Natural killer cell (primary cell): ENCODE results near the gene SLC12A8. TPM values are rescaled to one million over a fixed set of nuclear protein-coding genes. Genes with fewer than 3 reads are reported as not detected.

Source experiments
- ATAC-seq, 3 donors: fragments of 150-1000 bp in 2 of 3; fragments of 200-7000 bp in 1 of 3; cut with Tn5 transposase; 1 replicate in 1 of 3; 2 replicates in 2 of 3; pipeline ENCODE4 v1.10.0; 2021; ENCODE audit warnings: mild to moderate bottlenecking in 2 of 3, moderate library complexity in 2 of 3
- DNase-seq, 2 donors: peaks; one replicate each; pipeline versions ENCODE4 v3.0.0 to v3.0.0-alpha.2; 2013 to 2021; ENCODE audit warnings: mixed read lengths in 1 of 2
- H3K27ac ChIP-seq: one replicate; pipeline ENCODE4 v1.5.1; 2013; ENCODE audit warnings: mild to moderate bottlenecking, low read length
- H3K27me3 ChIP-seq: one replicate; pipeline ENCODE4 v1.6.1; 2013; ENCODE audit warnings: low read length; ENCODE audit not compliant: control insufficient read depth, insufficient read depth
- H3K36me3 ChIP-seq: one replicate; pipeline ENCODE4 v1.6.1; 2013; ENCODE audit warnings: low read length; ENCODE audit not compliant: control insufficient read depth, insufficient read depth
- H3K4me1 ChIP-seq: one replicate; pipeline ENCODE4 v1.6.1; 2013; ENCODE audit warnings: low read length; ENCODE audit not compliant: control insufficient read depth, insufficient read depth
- H3K4me3 ChIP-seq: one replicate; pipeline ENCODE4 v1.5.1; 2013; ENCODE audit warnings: low read length
- H3K9me3 ChIP-seq: one replicate; pipeline ENCODE4 v1.6.1; 2013; ENCODE audit warnings: low read length; ENCODE audit not compliant: control insufficient read depth, insufficient read depth
- H3K27ac Mint-ChIP-seq, 2 donors: one replicate each; pipeline ENCODE4 v1.8.0; 2022; ENCODE audit warnings: mild to moderate bottlenecking in 2 of 2, mixed read lengths in 2 of 2, moderate library complexity in 1 of 2
- H3K27me3 Mint-ChIP-seq, 2 donors: one replicate each; pipeline ENCODE4 v1.8.0; 2022; ENCODE audit warnings: low read depth in 2 of 2, mixed read lengths in 2 of 2
- H3K36me3 Mint-ChIP-seq: one replicate; pipeline ENCODE4 v1.8.0; 2022; ENCODE audit warnings: mixed read lengths
- H3K4me1 Mint-ChIP-seq, 2 donors: one replicate each; pipeline ENCODE4 v1.8.0; 2022; ENCODE audit warnings: mixed read lengths in 2 of 2
- H3K4me3 Mint-ChIP-seq: one replicate; pipeline ENCODE4 v1.8.0; 2022; ENCODE audit warnings: mild to moderate bottlenecking, moderate library complexity, mixed read lengths
- H3K9me3 Mint-ChIP-seq, 2 donors: one replicate each; pipeline ENCODE4 v1.8.0; 2022; ENCODE audit warnings: mixed read lengths in 2 of 2
- WGBS: methylation state at CpG from one replicate; pipeline ENCODE4 v1.1.7; 2013; ENCODE audit warnings: missing lambda C conversion rate; ENCODE audit not compliant: insufficient coverage; 5-methylcytosine and 5-hydroxymethylcytosine counted together
- intact Hi-C: fragments of 100-400 bp; cut with micrococcal nuclease; formaldehyde crosslinking; loops from one replicate; pipeline ENCODE4 v1.14.2; 2022
- total RNA-seq, 4 donors: library from RNA; stranded (reverse); fragments of 120-200 nt in 1 of 4; gene quantifications; one replicate each; pipeline versions ENCODE4 v1.2.3 to v1.2.4, GENCODE V29; 2013 to 2022
- TF ChIP-seq, protein P1 (sequence below): fragments of 200-600 bp; IDR thresholded peaks from one replicate; pipeline ENCODE4 v1.8.0; 2022; ENCODE audit warnings: antibody characterized with exemption

Gene SLC12A8
- total RNA-seq, 3 donors from 2014 or later (not counting 1 experiment from before 2014, with no cell fraction given) = 0.25 to 1.4 (median 0.61) TPM

DNA sequence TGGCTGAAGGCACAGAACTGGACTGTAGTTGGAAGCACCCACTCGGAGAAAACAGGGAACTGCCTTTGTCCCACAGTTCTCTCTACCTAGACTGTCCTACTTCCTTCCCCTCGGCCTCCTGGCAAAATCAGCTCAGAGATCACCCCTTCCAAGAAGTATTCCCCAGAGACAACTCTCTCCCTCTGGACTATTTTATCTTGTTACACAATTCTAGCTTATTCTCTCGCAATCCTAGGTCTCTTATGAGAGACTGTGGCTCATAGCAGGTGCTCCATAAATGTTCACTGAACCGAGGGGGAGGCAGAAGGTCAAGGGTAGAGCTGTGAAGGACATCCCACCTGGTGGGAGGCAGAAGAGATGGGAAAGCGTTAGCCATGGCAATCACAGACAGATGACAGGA lies 167.4 kb downstream of the SLC12A8 start:
- 91% methylated on average over 5 of the region's 5 CpGs for WGBS

DNA sequence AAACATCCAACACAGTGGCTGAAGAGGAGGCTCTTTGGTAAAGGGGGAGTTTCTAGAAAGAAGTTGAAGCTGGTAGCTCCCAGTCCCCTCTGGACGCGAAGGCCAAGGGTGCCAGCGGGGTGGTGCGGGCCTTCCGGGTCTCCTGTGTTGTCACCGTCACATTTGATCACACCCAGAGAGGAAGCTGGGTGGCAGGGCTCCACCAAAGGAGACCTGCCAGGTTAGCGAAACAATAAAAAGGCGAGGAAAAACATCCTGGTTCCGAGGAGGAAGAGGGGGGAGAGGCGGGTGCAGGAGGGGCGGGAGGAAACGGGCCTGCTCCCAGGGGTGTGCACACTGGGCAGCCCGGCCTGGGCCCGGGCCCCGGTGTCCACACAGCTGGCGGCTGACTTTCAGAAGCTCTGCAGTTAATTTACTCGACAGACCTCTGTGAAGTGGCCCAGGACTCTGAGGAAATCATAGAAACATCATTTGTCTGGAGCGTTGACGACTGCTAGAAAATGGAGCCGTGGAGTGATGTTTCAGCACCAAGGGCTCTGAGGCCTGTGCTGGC lies 168.9 kb downstream of the SLC12A8 start:
- ATAC-seq (no peak), DNase-seq (no peak)
- peaks cover 9% of the 10 kb centered on the region for H3K36me3 ChIP-seq
- 94% methylated on average over 20 of the region's 20 CpGs for WGBS
- Mint-ChIP-seq H3K4me3 (no peak overlapping the region), H3K36me3 (no peaks in the 10 kb centered on the region), H3K9me3 (no peaks in the 10 kb centered on the region), H3K27ac (no peak overlapping the region), H3K4me1 (peaks cover 31 to 51% of the 10 kb centered on the region in 2 donors), H3K27me3 (no peaks in the 10 kb centered on the region)
- no peaks in the 10 kb centered on the region for H3K9me3 ChIP-seq
- intact Hi-C loops = no loop called here
- H3K4me3 ChIP-seq = no peak overlapping the region
- peaks cover 49% of the 10 kb centered on the region for H3K4me1 ChIP-seq
- H3K27ac ChIP-seq = no peak overlapping the region
- H3K27me3 ChIP-seq = no peaks in the 10 kb centered on the region
- TF ChIP-seq, protein P1, sequence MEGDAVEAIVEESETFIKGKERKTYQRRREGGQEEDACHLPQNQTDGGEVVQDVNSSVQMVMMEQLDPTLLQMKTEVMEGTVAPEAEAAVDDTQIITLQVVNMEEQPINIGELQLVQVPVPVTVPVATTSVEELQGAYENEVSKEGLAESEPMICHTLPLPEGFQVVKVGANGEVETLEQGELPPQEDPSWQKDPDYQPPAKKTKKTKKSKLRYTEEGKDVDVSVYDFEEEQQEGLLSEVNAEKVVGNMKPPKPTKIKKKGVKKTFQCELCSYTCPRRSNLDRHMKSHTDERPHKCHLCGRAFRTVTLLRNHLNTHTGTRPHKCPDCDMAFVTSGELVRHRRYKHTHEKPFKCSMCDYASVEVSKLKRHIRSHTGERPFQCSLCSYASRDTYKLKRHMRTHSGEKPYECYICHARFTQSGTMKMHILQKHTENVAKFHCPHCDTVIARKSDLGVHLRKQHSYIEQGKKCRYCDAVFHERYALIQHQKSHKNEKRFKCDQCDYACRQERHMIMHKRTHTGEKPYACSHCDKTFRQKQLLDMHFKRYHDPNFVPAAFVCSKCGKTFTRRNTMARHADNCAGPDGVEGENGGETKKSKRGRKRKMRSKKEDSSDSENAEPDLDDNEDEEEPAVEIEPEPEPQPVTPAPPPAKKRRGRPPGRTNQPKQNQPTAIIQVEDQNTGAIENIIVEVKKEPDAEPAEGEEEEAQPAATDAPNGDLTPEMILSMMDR = no peak

More for the DNA sequence above, 167.4 kb downstream of the SLC12A8 start:
- DNase-seq = no peak
- peaks cover 59% of the 10 kb centered on the region for H3K4me1 ChIP-seq
- no peak overlapping the region for H3K4me3 Mint-ChIP-seq
- H3K27me3 Mint-ChIP-seq = no peaks in the 10 kb centered on the region
- intact Hi-C loops = no loop called here
- no peaks in the 10 kb centered on the region for H3K9me3 ChIP-seq
- no peaks in the 10 kb centered on the region for H3K36me3 Mint-ChIP-seq
- H3K27ac ChIP-seq = no peak overlapping the region
- no peaks in the 10 kb centered on the region for H3K9me3 Mint-ChIP-seq
- no peak overlapping the region for H3K4me3 ChIP-seq
- no peak for ATAC-seq
- H3K27ac Mint-ChIP-seq = no peak overlapping the region
- H3K36me3 ChIP-seq = peaks cover 9% of the 10 kb centered on the region
- H3K4me1 Mint-ChIP-seq = peaks cover 18 to 51% of the 10 kb centered on the region in 2 donors
- H3K27me3 ChIP-seq = no peaks in the 10 kb centered on the region
- TF ChIP-seq, protein P1 = no peak

DNA sequence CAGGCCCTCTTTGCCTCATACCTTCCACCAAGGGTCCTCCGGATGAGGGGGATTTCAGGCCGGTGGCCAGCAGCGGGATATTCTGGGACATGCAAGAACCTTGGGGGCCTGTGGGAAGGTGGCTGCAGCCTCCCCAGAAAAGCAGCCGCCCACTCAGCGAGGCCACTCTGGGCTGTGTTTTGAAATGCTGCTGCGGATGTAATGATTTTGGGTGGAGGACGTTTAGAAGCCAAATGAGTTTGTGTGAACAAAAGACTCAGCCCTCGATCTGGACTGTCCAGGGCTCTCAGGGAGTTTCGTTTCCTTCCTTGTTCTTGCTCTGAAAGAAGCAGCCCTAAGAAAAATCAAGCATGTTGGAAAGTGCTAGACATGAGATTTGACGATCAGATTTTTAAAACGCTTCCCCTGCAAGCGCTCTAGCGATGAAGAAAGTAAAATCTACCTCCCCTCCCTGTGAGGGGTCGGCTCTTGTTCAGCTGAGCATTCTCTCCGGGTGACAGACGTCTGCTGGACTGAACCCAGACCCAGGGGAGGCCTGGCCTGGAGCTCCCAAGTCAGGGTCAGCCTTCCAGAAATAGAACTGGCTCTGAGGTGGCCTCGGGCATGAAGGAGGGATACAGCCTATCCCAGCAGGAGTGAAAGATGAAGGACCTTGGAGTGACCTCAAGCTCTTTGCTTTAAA lies 169.7 kb downstream of the SLC12A8 start:
- Mint-ChIP-seq H3K36me3 (no peaks in the 10 kb centered on the region), H3K4me1 (peaks cover 39 to 51% of the 10 kb centered on the region in 2 donors), H3K27ac (no peak overlapping the region), H3K27me3 (no peaks in the 10 kb centered on the region), H3K9me3 (no peaks in the 10 kb centered on the region), H3K4me3 (no peak overlapping the region)
- intact Hi-C loops = no loop called here
- DNase-seq (no peak), ATAC-seq (no peak)
- Histone ChIP-seq H3K27ac (no peak overlapping the region), H3K36me3 (peaks cover 9% of the 10 kb centered on the region), H3K4me3 (no peak overlapping the region), H3K4me1 (peaks cover 51% of the 10 kb centered on the region), H3K9me3 (no peaks in the 10 kb centered on the region), H3K27me3 (no peaks in the 10 kb centered on the region)
- TF ChIP-seq, protein P1 = no peak
- 91% methylated on average over 17 of the region's 17 CpGs for WGBS
